Erythroblast (primary cell): Measurements from ENCODE around the gene PUS7L.

ENCODE experiments used
- GATA1 ChIP-seq: IDR thresholded peaks from 2 replicates; pipeline ENCODE4 v1.6.1; 2011; ENCODE audit warnings: low read depth, mild to moderate bottlenecking, control low read depth, low read length, moderate library complexity
- POLR2A ChIP-seq: IDR thresholded peaks from 2 replicates; pipeline ENCODE4 v1.6.1; 2011; ENCODE audit warnings: mild to moderate bottlenecking, low read length

GRCh38 chr12:43766291-43766690 lies 7.7 kb upstream of the PUS7L start:
- TF ChIP-seq POLR2A, result no peak
- TF ChIP-seq GATA1, result no peak
